Activated CD8-positive, alpha-beta memory T cell treated with anti-CD3 and anti-CD28 coated beads, Interleukin-2, amount 50 U/mL, for 4 hours (primary cell): ENCODE data around the gene SLC44A2.
A peak's percentile ranks its signal among the peaks of the same experiment; 100 is the strongest.
"Not testable (repeated sequence)": the region's sequence is repeated elsewhere in the genome, so short reads cannot be mapped to it uniquely, and the experiment has no call there.

Experiments
- DNase-seq: peaks from one replicate; pipeline ENCODE4 v3.0.0-alpha.2; 2020

SLC44A2 gene

DNA sequence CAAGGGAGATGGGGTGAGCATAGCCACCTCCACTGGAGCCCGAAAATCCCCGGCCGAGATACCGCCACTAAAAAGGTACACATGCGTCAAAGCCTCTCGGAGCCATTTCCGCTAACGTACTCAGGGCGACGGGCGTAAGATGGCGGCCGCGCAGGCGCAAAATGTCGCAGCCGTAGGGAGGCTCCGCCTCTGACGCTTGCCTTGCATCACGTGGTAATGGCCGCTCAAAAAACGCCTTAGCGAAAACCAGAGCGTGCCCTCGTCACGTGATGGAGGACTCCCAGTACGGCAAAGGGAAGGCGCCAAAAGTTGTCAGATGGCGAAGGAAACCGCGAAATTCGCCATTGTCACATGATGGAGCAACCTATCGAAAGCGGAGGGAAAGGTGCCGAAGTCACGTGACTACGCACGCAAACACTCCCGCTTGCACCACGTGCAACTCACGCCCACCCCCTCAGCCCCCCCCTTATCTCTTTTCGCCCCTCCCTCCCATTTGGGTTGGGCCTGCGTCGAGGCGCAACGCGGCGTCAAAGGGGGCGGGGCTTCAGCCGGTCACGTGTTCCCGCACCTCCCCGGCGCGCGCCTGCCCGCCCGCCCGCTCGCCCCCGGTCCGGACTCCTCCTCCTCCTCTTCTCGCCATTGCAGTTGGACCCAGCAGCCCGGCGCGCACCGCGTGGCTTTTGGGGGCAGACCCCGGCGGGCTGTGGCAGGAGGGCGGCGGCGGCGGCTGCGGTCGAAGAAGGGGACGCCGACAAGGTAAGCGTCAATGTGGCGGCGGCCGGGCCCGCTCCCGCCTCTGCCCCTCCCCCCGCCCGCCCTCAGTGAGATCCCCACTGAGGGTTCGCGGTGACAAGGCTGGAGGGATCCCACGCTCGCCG lies 28.6 kb downstream of the SLC44A2 start, which contains the start of gene ILF3:
TSS of gene ILF3 (plus strand) at position 615 of the 878 bp plus-strand sequence. CDS start 16,260 bp downstream, outside the sequence.
- DNase-seq: peak; percentile 100

DNA sequence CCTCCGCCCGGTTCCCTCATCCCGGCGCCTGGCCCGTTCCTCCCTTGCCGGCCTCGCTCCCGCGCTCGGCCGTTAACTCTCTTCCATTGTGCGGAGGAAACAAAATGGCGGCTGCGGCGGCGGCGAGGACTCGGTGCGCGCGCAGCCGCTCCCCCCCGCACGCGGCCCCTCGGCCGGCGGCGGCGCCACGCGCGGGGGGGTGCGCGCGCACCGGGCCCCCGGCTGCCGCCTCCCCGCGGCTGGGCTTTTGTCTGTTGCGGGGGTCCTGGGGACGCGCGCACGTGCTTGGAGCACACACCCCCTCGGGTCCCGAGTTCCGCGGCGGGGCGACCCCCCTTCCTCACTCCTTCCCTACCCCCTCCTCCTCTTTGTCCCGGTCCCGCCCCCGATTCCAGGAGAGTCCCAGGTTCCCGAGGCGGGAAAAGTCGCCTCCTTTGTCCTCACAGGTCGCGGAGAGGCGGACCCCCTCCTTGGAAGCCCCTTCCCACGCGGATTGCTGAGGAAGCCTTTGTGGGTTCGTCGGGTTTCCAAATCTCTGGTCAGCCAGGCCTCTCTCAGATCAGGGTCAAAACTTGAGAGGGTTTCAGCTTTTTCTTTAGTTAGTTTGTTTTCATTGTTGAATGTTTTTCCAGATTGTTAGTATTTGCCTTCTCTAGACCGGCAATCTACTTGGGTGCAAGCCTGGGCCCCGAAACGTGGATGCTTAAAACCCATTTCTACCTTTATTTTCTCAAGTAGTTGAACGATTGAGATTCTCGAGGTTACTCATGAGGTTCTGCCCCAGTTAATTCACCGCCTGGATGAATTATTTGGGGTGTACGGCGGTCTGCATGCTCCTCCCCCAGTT lies 29.5 kb downstream of the SLC44A2 start:
- DNase-seq: peak; percentile 65

DNA sequence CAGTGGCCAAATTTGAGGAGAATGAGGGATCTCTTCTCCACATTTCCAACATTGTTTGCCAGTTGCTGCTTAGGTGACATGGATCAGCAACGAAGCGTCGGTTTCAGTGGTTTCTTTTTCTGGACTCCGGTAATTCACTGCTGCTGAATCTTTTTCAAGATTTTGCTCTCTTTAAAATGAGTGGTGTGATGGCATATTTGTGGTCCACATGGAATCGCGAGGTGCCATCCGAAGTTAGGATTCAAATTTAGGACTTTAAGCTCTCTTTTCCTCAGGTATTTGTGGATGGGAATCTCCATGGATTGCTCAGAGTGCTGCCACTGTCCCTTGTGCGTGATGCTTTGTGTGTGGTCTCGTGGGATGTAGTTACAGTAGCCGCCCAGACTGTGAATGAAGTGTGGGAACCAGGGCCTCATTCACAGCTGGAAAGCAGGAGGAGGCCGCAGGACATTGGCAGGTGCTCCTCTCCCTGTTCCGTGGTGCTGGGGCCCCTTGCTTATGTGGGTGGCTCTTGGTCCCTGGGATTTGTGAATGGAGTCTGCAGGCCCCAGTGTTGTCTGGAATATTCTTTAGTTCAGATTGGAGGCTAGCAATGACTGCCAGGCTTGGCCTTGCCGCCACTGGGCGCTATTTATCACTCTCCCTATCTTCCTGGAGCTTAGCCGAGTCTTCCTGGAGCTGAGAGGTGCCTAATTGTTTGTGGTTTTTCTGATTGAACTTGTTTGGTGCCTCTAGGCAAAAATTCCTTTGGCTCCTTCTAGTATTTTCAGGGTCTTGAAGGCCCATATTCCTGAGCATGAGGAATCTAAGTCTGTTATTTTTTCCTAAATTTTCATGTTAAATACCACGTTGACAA lies 30.3 kb downstream of the SLC44A2 start:
- DNase-seq: no peak

DNA sequence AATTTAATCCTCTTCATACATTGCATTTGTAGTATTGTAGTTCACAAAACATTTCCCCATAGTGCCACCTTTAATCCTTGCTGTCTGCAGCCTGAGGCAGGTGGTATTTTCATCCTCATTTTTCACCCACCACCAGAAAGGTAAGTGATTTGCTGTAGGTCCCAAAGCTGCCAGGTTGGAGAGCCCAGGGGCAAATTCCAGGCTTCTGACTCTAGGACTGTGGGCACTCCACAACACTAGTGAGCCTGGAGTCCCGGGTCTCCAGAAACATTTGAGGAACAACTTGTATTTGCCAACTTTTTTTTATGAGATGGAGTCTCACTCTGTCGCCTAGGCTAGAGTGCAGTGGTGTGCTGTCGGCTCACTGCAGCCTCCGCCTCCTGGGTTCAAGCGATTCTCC lies 35.0 kb downstream of the SLC44A2 start:
- no peak for DNase-seq

DNA sequence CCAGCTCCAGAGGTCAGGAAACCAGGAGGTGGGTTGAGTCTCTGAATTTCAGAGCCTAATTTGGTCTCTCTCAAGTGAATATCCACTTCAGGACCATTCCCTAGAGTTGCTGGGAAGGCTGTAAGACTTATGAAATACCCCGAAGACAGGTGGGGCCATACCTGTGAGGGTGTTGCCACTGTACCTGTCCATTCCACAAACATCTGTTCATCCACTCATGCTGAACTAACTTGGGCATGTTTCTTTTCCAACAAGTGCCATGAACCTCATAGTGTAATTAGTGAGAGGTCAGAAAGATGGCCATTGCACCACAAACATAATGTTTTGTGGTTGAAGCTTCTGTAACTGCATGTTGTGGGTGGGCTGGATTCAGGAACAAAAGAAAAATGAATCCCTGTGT lies 36.6 kb downstream of the SLC44A2 start:
- no peak for DNase-seq

DNA sequence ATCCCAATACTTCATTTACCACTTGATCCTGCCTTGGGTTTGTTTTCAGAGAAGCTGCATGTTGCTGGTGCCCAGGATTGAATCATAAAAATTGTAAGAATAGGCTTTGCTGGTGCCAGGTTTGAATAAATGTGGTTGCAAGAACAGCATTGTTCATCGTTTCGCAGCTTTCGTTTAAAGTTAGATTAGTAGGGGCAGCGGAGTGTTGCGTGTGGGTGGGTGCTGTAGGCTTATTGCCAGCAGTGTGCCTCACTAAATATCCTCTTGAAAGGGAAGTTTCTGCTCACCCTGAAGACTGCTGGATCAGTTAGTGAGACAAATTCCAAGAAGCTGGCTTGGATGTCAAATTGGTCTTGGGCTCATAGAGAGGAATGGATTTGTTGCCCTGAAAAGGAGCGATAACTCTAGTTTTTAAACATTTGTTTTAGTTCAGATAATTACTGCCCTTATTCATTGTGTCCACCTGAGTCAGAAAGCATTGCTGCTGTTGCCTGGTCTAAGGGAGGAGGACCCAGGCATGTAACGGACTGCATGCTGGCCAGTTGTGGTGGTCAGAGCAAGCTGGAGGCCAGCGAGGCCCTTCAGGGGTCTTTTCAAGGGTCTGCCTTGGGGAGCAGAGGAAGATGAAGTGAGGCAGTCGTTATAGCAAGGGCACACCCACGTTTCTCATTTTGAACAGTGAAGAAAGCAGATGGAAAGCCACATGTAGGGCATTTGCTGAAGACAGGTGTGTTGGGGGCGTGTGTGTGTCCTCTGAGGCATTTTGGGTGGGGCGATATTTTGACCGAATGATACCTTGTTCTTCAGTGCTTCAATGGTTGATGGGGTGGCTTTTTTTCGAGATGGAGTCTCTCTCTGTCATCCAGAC lies 37.3 kb downstream of the SLC44A2 start:
- no peak for DNase-seq

DNA sequence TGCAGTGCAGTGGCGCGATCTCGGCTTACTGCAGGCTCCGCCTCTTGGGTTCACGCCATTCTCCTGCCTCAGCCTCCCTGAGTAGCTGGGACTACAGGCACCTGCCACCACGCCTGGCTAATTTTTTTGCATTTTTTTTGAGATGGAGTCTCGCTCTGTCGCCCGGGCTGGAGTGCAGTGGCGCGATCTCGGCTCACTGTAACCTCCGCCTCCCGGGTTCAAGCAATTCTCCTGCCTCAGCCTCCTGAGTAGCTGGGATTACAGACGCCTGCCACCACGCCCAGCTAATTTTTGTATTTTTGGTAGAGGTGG lies 37.9 kb downstream of the SLC44A2 start:
- DNase-seq: not testable (repeated sequence)

DNA sequence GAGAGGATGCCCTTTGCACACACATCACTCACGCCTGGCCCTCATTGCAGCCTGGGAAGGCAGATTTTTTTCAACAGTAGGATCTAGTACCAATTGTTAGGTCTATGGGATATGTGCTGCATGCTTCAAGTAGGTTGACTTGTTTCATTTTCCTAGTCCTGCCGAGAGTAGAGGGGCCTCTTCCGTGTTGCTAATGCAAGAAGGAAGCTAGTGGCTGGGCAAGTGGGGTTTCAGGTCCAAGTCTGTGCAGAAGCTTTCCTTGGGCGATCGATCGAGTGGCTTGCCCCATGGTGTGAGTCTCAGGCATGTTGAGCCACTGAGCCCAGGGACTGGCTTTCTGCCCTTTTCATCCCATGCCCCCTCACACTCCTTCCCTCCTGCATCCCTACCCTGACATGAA lies 42.5 kb downstream of the SLC44A2 start:
- no peak for DNase-seq

DNA sequence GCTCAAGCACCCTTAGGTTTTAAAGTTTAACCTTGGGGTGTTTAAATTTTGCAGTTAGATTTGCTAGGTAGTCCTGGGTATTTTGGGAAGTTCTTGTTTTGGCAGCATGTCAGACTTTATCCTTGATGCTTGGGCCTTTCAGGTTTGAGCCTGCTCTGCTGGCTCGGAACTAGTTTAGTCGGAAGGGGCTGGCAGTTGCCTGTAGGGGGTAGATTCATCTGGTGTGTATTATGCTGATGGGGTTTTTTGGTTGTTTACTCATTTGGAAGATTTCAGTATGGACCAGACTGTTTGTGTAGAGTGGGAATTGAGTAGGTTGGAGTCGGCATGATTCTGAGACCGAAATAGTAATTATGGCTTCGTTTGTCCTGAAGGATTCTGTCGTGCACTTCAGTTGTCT lies 43.9 kb downstream of the SLC44A2 start:
- DNase-seq: no peak

DNA sequence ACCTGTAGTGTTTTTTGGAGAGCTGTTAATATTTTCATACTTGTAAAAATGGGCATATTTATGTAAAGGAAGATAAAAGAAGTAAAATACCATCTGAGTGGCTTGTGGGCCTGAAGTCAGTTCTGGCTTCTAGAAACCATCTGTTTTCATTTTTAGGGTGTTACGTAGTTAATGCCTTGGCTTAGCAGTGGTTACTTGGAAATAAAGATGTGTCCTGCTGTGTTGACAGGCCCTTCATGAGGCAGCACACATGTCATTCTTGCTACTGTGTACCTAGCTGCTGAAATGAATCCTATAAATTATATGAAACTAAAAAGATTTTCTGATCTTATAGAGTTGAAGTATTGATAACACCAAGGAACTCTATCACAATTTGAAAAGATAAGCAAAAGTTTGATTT lies 44.8 kb downstream of the SLC44A2 start:
- DNase-seq: no peak

DNA sequence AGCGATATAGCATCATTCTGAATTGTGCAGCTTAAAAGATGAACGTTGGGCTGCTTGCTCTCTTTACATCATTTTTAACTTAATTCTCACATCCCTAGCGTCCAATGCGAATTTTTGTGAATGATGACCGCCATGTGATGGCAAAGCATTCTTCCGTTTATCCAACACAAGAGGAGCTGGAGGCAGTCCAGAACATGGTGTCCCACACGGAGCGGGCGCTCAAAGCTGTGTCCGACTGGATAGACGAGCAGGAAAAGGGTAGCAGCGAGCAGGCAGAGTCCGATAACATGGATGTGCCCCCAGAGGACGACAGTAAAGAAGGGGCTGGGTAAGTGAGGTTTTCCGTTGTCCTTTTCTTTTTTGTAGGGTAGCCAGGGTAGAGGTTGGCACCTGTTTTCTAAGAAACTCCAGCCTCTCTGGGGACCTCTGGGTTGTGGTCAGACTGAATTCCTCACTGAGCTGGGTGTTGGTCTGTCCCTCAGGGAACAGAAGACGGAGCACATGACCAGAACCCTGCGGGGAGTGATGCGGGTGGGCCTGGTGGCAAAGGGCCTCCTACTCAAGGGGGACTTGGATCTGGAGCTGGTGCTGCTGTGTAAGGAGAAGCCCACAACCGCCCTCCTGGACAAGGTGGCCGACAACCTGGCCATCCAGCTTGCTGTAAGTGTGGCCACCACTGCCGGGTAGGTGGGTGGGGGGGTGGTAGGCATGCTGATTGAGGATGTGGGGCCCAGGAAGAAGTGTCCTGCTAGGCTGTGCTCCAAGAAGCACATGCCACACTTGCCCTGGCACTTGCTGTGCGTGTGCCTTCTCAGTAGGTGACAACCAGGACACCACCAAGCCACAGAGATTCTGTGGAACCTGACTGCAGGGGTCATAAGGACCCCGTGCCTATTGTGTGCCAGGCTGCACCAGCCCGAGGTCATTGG lies 45.8 kb downstream of the SLC44A2 start:
- no peak for DNase-seq

DNA sequence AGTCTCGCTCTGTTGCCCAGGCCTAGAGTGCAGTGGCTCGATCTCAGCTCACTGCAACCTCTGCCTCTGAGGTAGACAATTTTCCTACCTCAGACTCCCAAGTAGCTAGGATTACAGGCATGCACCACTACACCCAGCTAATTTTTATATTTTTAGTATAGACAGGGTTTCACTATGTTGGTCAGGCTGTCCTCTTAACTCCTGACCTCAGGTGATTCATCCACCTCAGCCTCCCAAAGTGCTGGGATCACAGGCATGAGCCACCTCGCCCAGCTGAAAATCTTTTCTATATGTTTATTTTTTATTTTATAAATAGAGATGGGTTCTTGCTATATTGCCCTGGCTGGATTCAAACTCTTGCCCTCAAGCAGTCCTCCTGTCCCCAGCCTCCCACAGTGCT lies 46.6 kb downstream of the SLC44A2 start:
- not testable (repeated sequence) for DNase-seq

DNA sequence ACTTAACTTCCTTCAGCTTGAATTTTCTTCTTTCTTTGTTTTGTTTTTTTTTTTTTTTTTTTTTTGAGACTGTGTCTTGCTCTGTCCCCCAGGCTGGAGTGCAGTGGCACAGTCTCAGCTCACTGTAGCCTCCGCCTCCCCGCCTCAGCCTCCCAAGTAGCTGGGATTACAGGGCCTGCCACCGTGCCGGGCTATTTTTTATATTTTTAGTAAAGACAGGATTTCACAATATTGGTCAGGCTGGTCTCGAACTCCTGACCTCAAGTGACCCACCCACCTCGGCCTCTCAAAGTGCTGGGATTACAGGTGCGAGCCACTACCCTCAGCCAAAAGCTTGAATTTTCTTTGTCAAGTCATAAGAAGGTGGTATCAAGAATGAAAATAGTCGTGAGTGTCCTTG lies 49.9 kb downstream of the SLC44A2 start:
- DNase-seq: not testable (repeated sequence)

DNA sequence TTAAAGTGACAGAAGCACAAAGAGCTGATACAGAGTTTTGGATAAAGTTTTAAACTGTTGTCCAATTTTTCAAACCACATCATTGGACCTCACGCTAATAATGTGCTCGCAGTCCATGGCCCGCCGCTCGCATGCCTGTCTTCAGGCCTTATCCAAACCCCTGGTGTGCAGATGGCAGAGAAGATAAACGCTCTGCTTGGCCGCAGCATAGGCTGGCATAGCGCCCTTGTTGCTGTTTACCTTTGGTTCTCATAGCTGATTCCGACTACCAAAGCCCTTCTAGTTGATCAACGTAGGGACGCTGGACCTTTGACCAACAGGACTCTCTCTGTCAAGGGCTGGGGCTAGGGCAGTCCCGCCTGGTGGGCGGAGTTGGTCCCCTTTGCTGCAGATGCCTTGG lies 52.4 kb downstream of the SLC44A2 start:
- no peak for DNase-seq

DNA sequence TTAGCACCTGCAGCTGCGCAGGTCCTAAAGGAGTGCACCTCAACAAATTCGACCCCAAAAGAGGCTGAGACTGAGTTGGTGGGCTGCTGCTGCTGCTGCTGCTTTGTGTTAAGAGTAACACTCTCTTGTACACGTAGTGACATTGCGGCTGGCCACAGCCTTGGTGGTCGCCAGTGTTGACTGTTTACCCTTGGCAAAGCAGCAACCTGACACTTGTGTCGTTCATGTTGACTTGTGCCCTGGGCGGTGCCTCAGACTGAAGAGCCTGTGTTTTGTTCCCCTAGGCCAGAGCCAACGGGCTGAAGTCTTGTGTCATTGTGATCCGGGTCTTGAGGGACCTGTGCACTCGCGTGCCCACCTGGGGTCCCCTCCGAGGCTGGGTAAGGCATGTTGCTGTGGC lies 53.5 kb downstream of the SLC44A2 start:
- DNase-seq: no peak

DNA sequence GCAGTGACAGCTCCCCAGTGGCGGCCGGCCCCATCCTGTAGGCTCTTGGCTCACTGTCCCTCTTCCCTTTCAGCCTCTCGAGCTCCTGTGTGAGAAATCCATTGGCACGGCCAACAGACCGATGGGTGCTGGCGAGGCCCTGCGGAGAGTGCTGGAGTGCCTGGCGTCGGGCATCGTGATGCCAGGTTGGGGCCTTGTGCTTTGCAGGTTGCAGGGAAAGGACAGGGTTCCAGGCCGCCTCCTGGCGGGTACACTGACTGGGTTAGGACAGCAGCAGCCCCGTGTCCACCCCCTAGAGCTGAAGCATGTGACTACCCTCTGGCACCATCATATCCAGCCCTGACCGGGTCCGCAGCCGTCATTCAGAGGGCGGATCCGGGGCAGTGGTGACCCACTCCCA lies 54.4 kb downstream of the SLC44A2 start:
- no peak for DNase-seq

DNA sequence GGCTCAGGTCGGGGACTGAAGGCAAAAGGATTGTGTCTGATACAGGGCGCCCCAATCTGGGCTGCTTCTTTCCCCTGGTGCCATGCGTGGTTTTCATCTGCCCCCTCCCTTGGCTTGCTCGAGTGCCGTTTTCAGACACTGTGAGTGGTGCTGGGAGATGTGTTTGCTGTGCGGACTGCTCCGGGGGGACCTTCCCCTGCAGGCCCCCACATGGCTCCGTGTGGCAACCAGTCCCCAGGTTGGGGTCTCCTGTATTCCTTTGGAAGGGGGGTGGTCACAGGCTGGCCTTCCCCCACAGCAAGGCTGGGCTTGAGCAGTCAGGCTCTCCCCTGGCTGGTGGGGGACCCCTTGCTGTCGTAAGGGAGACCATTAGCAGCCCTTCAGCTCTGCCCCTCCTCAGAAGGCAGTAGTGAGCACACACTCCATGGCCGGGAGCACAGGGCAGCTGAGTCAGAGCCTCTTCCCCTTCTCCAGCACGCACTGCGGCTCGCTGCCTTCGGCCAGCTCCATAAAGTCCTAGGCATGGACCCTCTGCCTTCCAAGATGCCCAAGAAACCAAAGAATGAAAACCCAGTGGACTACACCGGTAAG lies 55.3 kb downstream of the SLC44A2 start:
- DNase-seq: no peak

DNA sequence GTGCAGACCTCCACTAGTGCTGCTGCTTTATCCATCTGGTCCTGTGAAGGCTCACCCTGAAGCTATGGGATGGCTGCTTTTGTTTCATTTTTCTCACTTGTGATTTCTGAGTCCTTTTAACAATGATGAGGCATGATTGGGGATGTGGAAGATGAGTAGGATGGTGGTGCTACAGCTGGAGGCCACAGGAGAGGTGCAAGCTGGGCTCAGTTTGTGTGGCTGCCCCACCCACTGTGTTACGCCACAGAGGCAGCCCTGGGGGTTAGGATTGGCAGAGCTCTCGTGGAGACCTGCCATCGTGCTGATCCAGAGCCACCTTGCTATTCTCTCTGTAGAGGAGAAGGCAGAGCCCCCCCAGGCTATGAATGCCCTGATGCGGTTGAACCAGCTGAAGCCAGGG lies 56.3 kb downstream of the SLC44A2 start:
- DNase-seq: no peak

DNA sequence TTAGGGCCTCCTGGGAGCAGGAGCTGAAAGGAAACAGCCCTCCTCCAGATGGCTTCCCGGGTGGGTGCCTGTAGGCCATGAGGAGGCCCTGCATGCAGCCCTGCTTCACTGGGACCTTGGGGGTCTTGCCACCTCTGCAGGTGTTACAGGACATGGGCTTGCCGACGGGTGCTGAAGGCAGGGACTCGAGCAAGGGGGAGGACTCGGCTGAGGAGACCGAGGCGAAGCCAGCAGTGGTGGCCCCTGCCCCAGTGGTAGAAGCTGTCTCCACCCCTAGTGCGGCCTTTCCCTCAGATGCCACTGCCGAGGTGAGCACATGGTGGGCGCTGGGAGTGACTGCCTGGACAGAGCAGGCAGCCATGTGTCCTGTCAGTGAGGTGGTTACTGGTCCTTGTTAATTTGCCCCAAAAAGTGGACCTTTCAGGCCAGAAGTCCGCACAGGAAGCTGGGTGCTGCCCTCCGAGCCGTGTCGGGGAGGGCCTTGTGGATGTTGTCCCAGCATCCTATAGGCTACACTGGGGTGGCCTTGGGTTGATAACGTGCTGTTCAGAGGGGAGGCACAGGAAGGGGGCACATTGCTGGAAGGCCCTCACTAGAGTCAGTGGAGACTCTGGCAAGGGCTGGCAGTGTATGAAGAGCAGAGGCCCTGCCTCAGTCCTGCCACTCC lies 57.2 kb downstream of the SLC44A2 start:
- no peak for DNase-seq

DNA sequence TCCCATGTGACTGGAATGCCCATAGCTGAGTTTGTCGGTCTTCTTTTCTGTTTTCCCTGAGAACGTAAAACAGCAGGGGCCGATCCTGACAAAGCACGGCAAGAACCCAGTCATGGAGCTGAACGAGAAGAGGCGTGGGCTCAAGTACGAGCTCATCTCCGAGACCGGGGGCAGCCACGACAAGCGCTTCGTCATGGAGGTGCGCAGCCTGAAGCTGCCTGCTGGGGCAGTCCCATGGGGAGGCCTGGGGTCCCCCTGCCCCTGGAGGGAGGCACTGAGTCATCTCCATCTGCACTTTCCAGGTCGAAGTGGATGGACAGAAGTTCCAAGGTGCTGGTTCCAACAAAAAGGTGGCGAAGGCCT lies 57.7 kb downstream of the SLC44A2 start:
- DNase-seq: no peak
